ENCODE measurements around the gene CLRN2. TPM values are rescaled to one million over a fixed set of nuclear protein-coding genes. Genes with fewer than 3 reads are reported as not detected.
"Not testable (repeated sequence)": the region's sequence is repeated elsewhere in the genome, so short reads cannot be mapped to it uniquely, and the experiment has no call there.

Gene CLRN2
- total RNA-seq, 1 donor from 2014 or later: not detected

DNA sequence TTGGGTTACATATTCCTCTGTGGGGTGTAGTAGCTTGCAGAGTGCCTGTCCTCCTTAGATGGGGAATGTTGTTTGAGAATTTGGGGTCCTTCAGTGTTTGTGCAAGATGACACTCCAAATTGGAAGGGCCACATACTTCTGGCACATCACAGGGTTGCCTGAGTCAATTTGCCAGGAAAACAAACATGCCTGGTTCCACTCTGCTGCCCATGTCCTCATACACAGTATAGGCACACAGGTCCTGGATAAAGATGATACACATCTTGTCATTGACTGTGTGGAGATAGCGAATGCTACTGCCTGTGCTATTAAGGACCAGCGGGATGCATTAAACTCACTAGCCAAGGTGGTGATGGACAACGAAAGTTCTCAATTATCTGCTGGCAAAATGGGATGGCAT is 50.9 kb downstream of the CLRN2 start:
- DNase-seq (ENCODE audit: missing footprints) (no peak), ATAC-seq (no peak)
- intact Hi-C loops (cut with DNase I): no loop called here

DNA sequence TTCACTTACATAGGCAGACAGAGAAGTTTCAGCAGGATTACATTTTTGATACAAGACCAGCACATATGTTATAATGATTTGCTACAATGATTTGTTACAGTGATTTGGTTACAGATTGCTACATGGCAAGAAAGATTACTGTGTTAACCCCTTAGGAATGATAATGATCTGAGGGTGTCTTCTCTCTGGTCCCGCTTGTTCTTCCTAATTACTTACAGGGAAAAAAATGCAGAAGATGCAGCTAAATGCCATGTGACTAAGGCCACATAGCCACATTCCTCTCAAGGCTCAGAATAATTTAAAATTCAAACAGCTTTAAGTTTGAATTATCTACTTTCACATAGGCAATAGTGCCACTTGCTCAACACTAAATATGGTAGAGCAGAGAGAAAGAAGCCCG is 52.3 kb downstream of the CLRN2 start:
- intact Hi-C loops (cut with DNase I): no loop called here
- ATAC-seq: no peak

DNA sequence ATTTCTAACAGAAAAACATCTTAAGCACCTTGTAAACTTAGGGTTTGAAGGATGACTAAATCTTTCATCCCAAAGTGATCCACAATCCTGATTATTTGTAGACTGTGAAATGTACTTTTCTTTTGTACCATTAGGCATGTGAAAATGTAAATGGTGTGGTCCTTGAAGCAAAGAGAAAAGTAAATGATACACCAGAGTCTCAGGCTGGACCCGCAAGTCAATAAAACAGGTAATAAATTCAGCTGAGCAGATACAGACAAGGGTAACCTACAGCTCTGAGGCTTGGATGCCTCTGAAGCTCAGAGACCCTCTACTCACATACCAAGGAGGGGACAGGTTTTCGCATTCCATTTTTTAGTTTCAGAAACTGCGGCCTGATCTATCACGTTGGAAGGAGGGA is 59.2 kb downstream of the CLRN2 start:
- no peak for DNase-seq (ENCODE audit: missing footprints)
- intact Hi-C loops (cut with DNase I): no loop called here
- no peak for ATAC-seq

More for the DNA sequence above, 52.3 kb downstream of the CLRN2 start:
- DNase-seq (ENCODE audit: missing footprints): no peak

DNA sequence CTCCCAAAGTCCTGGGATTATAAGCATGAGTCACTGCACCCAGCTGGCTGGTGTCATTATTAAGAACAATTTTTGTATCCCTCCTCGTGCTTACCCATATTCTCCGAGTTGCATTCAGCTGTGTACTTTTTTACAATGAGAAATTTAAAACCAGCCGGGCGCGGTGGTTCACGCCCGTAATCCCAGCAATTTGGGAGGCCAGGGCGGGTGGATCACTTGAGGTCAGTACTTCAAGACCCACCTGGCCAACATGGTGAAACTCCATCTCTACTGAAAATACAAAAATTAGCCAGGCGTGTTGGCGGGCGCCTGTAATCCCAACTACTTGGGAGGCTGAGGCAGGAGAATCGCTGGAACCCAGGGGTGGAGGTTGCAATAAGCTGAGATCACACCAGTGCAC is 60.2 kb downstream of the CLRN2 start:
- intact Hi-C loops (cut with DNase I); DNase-seq (ENCODE audit: missing footprints); ATAC-seq: not testable (repeated sequence)

Other genes with a start within 250 kb of the CLRN2 start
- gene QDPR, start 3.1 kb upstream of the CLRN2 start, total RNA-seq: 53.7 TPM
- 56.9 TPM for gene LAP3, start 62.0 kb downstream of the CLRN2 start, total RNA-seq
- 22.0 TPM for gene MED28, start 99.5 kb downstream of the CLRN2 start, total RNA-seq

All from Right ventricle myocardium inferior (tissue), 1 donor.